HG03025 (cell line): ENCODE results near the gene KIAA1671.

ENCODE experiments used
- ATAC-seq: cut with Tn5 transposase; IDR thresholded peaks from one replicate; pipeline ENCODE4 v1.9.1; 2021; ENCODE audit warnings: mild to moderate bottlenecking, moderate library complexity; ENCODE audit not compliant: unreplicated experiment, low FRiP score

The KIAA1671 gene

GRCh38 chr22:24977370-24978221 lies 25.1 kb downstream of the KIAA1671 start:
- ATAC-seq = no peak

GRCh38 chr22:24978308-24978707 lies 25.8 kb downstream of the KIAA1671 start:
- no peak for ATAC-seq

- no peak for ATAC-seq
These were observed 28.6 kb downstream of the KIAA1671 start for GRCh38 chr22:24981066-24981465.

GRCh38 chr22:24981656-24982055 lies 29.1 kb downstream of the KIAA1671 start:
- ATAC-seq = no peak

- ATAC-seq = no peak
These were observed 30.0 kb downstream of the KIAA1671 start for GRCh38 chr22:24982301-24983056.

GRCh38 chr22:24983151-24983550 lies 30.6 kb downstream of the KIAA1671 start:
- no peak for ATAC-seq

- ATAC-seq = no peak
These were observed 31.6 kb downstream of the KIAA1671 start for GRCh38 chr22:24984122-24984521.

- no peak for ATAC-seq
These were observed 33.3 kb downstream of the KIAA1671 start for GRCh38 chr22:24985826-24986214.

- ATAC-seq = no peak
These were observed 34.3 kb downstream of the KIAA1671 start for GRCh38 chr22:24986816-24987215.

GRCh38 chr22:24989135-24989534 lies 36.6 kb downstream of the KIAA1671 start:
- ATAC-seq = no peak

GRCh38 chr22:24989541-24989951 lies 37.0 kb downstream of the KIAA1671 start:
- ATAC-seq = no peak

GRCh38 chr22:24990344-24990905 lies 37.9 kb downstream of the KIAA1671 start:
- ATAC-seq = no peak

GRCh38 chr22:24992946-24993345 lies 40.4 kb downstream of the KIAA1671 start:
- ATAC-seq = no peak

- ATAC-seq = no peak
These were observed 41.7 kb downstream of the KIAA1671 start for GRCh38 chr22:24994070-24994763.

- ATAC-seq = no peak
These were observed 43.2 kb downstream of the KIAA1671 start for GRCh38 chr22:24995649-24996180.

- no peak for ATAC-seq
These were observed 44.0 kb downstream of the KIAA1671 start for GRCh38 chr22:24996420-24996952.

- ATAC-seq = no peak
These were observed 44.5 kb downstream of the KIAA1671 start for GRCh38 chr22:24997023-24997422.

- ATAC-seq = no peak
These were observed 48.2 kb downstream of the KIAA1671 start for GRCh38 chr22:25000686-25001085.

- no peak for ATAC-seq
These were observed 49.9 kb downstream of the KIAA1671 start for GRCh38 chr22:25002241-25002985.

GRCh38 chr22:25006354-25006753 lies 53.8 kb downstream of the KIAA1671 start:
- ATAC-seq = no peak
